ENCODE results near the gene E2F7.
"Not testable (repeated sequence)": the region's sequence is repeated elsewhere in the genome, so short reads cannot be mapped to it uniquely, and the experiment has no call there.

E2F7 gene

DNA sequence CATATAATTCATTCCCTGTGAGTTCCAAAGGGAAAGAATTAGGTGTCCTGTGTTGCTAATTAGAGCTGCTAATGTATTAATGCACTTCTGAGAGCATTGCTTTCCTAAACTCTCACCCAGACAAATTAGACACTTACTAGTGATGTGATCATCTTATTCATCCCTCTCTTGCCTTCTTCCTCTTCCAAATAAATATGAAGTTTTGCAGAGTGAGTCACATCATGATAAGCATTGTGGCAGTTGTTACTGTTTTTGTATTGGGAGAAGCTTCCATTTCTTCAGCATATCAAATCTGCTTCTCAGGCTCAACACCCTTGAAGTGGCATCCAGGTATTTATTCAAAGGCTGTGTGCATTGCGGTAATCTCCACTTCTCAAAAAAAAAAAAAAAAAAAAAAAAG lies 37.3 kb upstream of the E2F7 start:
- TF ChIP-seq CTCF (IDR thresholded peaks at IDR 0.05; ENCODE audit: control insufficient read depth, insufficient read depth, low read depth, low read length, missing control alignments) = no peak
- H3K4me3 ChIP-seq (ENCODE audit: control insufficient read depth, low read depth, low read length) = no peak overlapping the region
- DNase-seq (ENCODE audit: low read depth) = no peak

DNA sequence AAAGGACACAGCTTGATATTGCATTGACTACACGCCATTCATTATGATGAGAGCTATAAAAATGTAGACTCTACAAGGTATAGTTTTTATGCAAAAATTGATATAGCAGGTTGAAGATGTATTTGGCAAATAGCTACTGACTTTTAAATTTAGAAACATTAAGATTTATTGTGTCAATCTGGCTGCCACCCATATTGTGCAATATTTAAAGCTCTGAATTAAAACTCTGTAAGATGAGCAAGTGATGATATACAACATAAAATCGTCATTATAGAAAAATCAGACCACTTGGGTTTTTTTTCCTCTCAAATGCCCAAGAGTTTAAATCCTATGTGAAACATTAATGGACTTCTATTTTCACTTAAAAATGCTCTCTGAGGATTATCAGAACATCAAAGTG lies 36.8 kb upstream of the E2F7 start:
- TF ChIP-seq CTCF (IDR thresholded peaks at IDR 0.05; ENCODE audit: control insufficient read depth, insufficient read depth, low read depth, low read length, missing control alignments) = no peak
- DNase-seq (ENCODE audit: low read depth) = no peak
- no peak overlapping the region for H3K4me3 ChIP-seq (ENCODE audit: control insufficient read depth, low read depth, low read length)

- H3K4me3 ChIP-seq (ENCODE audit: control insufficient read depth, low read depth, low read length) = no peak overlapping the region
- no peak for TF ChIP-seq CTCF (IDR thresholded peaks at IDR 0.05; ENCODE audit: control insufficient read depth, insufficient read depth, low read depth, low read length, missing control alignments)
- no peak for DNase-seq (ENCODE audit: low read depth)
These were observed 34.4 kb upstream of the E2F7 start for GRCh38 chr12:77099799-77100198.

DNA sequence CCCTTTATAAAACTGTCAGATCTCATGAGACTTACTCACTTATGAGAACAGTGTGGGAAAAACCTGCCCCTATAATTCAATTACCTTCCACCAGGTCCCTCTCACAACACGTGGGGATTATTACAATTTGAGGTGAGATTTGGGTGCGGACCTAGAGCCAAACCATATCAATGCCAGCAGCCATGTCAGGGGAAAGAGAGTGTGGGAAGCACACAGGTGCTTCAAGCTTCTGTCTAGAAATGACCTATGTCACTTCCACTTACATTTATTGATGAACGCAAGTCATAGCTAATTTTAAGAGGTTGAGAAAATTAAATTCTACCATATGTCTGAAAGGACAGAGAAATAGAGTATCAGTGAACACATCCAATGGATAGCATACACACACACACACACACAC lies 32.5 kb upstream of the E2F7 start:
- no peak overlapping the region for H3K4me3 ChIP-seq (ENCODE audit: control insufficient read depth, low read depth, low read length)
- no peak for DNase-seq (ENCODE audit: low read depth)
- no peak for TF ChIP-seq CTCF (IDR thresholded peaks at IDR 0.05; ENCODE audit: control insufficient read depth, insufficient read depth, low read depth, low read length, missing control alignments)

DNA sequence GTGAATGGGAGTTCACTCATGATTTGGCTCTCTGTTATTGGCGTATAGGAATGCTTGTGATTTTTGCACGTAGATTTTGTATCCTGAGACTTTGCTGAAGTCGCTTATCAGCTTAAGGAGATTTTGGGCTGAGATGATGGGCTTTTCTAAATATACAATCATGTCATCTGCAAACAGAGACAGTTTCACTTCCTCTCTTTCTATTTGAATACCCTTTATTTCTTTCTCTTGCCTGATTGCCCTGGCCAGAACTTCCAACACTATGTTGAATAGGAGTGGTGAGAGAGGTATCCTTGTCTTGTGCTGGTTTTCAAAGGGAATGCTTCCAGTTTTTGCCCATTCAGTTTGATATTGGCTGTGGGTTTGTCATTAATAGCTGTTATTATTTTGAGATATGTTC lies 26.9 kb upstream of the E2F7 start:
- not testable (repeated sequence) for H3K4me3 ChIP-seq (ENCODE audit: control insufficient read depth, low read depth, low read length)

DNA sequence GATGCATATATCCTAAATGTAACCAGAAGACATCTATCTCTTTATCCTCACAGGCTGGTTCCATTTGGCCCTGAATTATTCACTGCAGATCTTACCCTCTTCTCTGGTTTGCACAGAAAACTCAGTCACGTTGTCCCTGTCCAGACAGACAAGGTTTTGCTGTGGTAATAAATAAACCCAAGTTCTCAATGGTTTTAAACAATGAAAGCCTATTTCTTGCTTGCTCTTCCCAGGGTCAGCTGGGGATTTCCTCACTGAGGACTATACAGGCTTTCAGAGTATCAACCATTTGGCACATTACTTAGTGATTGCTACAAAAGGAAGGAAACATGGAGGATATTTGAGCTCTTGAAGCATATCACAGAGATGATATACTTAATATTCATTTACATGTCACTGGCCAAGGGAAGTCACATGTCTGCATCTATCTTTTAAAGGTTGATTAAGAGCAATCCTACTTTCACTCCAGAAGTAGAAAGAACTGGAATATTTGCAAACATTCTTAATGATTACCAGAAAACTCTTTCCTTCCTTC lies 24.4 kb upstream of the E2F7 start:
- H3K4me3 ChIP-seq (ENCODE audit: control insufficient read depth, low read depth, low read length) = no peak overlapping the region
- no peak for DNase-seq (ENCODE audit: low read depth)
- no peak for TF ChIP-seq CTCF (IDR thresholded peaks at IDR 0.05; ENCODE audit: control insufficient read depth, insufficient read depth, low read depth, low read length, missing control alignments)

More for the DNA sequence above, 26.9 kb upstream of the E2F7 start:
- not testable (repeated sequence) for DNase-seq (ENCODE audit: low read depth)

- peak; percentile 83 for DNase-seq (ENCODE audit: low read depth)
- no peak for TF ChIP-seq CTCF (IDR thresholded peaks at IDR 0.05; ENCODE audit: control insufficient read depth, insufficient read depth, low read depth, low read length, missing control alignments)
- no peak overlapping the region for H3K4me3 ChIP-seq (ENCODE audit: control insufficient read depth, low read depth, low read length)
These were observed 22.1 kb upstream of the E2F7 start for GRCh38 chr12:77087427-77087826.
